ENCODE results near the gene FAM241B.
A peak's percentile ranks its signal among the peaks of the same experiment; 100 is the strongest.

Gene FAM241B

GRCh38 chr10:69629897-69630650 lies at the start of gene FAM241B:
Gene FAM241B, plus strand, starts transcription at chr10:69630247. Its CDS starts 1,497 bp downstream, at chr10:69631744.
- TF ChIP-seq SUZ12 (IDR thresholded peaks at IDR 0.05) (no peak), TARDBP (IDR thresholded peaks at IDR 0.05) (no peak), FOXA1 (IDR thresholded peaks at IDR 0.05) (no peak), ZNF384 (IDR thresholded peaks at IDR 0.05) (no peak), ARNT (IDR thresholded peaks at IDR 0.05) (peak; percentile 34; the same call in 1 of the 2 replicates), CTBP1 (IDR thresholded peaks at IDR 0.05; ENCODE audit: borderline replicate concordance) (no peak), BHLHE40 (IDR thresholded peaks at IDR 0.05; ENCODE audit: borderline replicate concordance) (no peak), FOXK2 (IDR thresholded peaks at IDR 0.05) (no peak)
- CTCF ChIA-PET: interaction anchor here (0.6 to 0.8 kb wide), 3 partner anchors 16 to 152 kb away, joined by 3 read pairs; no protein-coding TSS in a partner anchor
- peak; percentile 92 for DNase-seq (ENCODE audit: extremely low spot score)
- POLR2A ChIA-PET: interaction anchor here (1.2 kb wide), 1 partner anchor 10 kb away, joined by 3 read pairs; no protein-coding TSS in a partner anchor

- CTCF ChIA-PET: no interaction called here
- DNase-seq (ENCODE audit: extremely low spot score): no peak
- TF ChIP-seq BHLHE40 (IDR thresholded peaks at IDR 0.05; ENCODE audit: borderline replicate concordance) (no peak), LEF1 (IDR thresholded peaks at IDR 0.05; ENCODE audit: borderline replicate concordance) (no peak), ARNT (IDR thresholded peaks at IDR 0.05) (no peak)
- POLR2A ChIA-PET: no interaction called here
Observed at GRCh38 chr10:69580435-69580834, 49.6 kb upstream of the FAM241B start.

- ChIA-PET CTCF (no interaction called here), POLR2A (no interaction called here)
Observed at GRCh38 chr10:69583106-69583505, 46.9 kb upstream of the FAM241B start.

GRCh38 chr10:69584624-69585023 lies 45.4 kb upstream of the FAM241B start:
- TF ChIP-seq LEF1 (IDR thresholded peaks at IDR 0.05; ENCODE audit: borderline replicate concordance) (no peak), PKNOX1 (IDR thresholded peaks at IDR 0.05) (no peak)
- POLR2A ChIA-PET: no interaction called here
- CTCF ChIA-PET: no interaction called here
- DNase-seq (ENCODE audit: extremely low spot score): no peak

More at GRCh38 chr10:69583106-69583505, 46.9 kb upstream of the FAM241B start:
- DNase-seq (ENCODE audit: extremely low spot score): no peak
- TF ChIP-seq FOXK2 (IDR thresholded peaks at IDR 0.05) (no peak), BHLHE40 (IDR thresholded peaks at IDR 0.05; ENCODE audit: borderline replicate concordance) (no peak), FOXA1 (IDR thresholded peaks at IDR 0.05) (no peak), HDGF (IDR thresholded peaks at IDR 0.05; ENCODE audit: borderline replicate concordance) (no peak), L3MBTL2 (conservative IDR thresholded peaks at IDR 0.05) (no peak), ZNF384 (IDR thresholded peaks at IDR 0.05) (no peak), ELF4 (IDR thresholded peaks at IDR 0.05) (no peak), CTBP1 (IDR thresholded peaks at IDR 0.05; ENCODE audit: borderline replicate concordance) (no peak), NFRKB (IDR thresholded peaks at IDR 0.05) (no peak), SUZ12 (IDR thresholded peaks at IDR 0.05) (no peak), FOXM1 (IDR thresholded peaks at IDR 0.05; ENCODE audit: borderline replicate concordance) (no peak), PKNOX1 (IDR thresholded peaks at IDR 0.05) (no peak), SP1 (IDR thresholded peaks at IDR 0.05) (no peak), ARNT (IDR thresholded peaks at IDR 0.05) (no peak), LEF1 (IDR thresholded peaks at IDR 0.05; ENCODE audit: borderline replicate concordance) (no peak), TARDBP (IDR thresholded peaks at IDR 0.05) (no peak)

GRCh38 chr10:69588358-69588757 lies 41.7 kb upstream of the FAM241B start:
- no peak for DNase-seq (ENCODE audit: extremely low spot score)
- no peak for TF ChIP-seq FOXA1 (IDR thresholded peaks at IDR 0.05)
- ChIA-PET POLR2A (no interaction called here), CTCF (no interaction called here)

GRCh38 chr10:69600761-69601330 lies 29.2 kb upstream of the FAM241B start:
- CTCF ChIA-PET: no interaction called here

More at GRCh38 chr10:69600761-69601330, 29.2 kb upstream of the FAM241B start:
- TF ChIP-seq ARNT (IDR thresholded peaks at IDR 0.05) (no peak), NFRKB (IDR thresholded peaks at IDR 0.05) (no peak), BHLHE40 (IDR thresholded peaks at IDR 0.05; ENCODE audit: borderline replicate concordance) (no peak), FOXA1 (IDR thresholded peaks at IDR 0.05) (no peak), SUZ12 (IDR thresholded peaks at IDR 0.05) (no peak), L3MBTL2 (conservative IDR thresholded peaks at IDR 0.05) (no peak), FOXM1 (IDR thresholded peaks at IDR 0.05; ENCODE audit: borderline replicate concordance) (no peak), HDGF (IDR thresholded peaks at IDR 0.05; ENCODE audit: borderline replicate concordance) (no peak), FOXK2 (IDR thresholded peaks at IDR 0.05) (no peak), ELF4 (IDR thresholded peaks at IDR 0.05) (no peak), LEF1 (IDR thresholded peaks at IDR 0.05; ENCODE audit: borderline replicate concordance) (no peak), SP1 (IDR thresholded peaks at IDR 0.05) (no peak), PKNOX1 (IDR thresholded peaks at IDR 0.05) (no peak)
- POLR2A ChIA-PET: no interaction called here
- DNase-seq (ENCODE audit: extremely low spot score): no peak
